ENCODE measurements around the gene SLC35D2.

The SLC35D2 gene

DNA sequence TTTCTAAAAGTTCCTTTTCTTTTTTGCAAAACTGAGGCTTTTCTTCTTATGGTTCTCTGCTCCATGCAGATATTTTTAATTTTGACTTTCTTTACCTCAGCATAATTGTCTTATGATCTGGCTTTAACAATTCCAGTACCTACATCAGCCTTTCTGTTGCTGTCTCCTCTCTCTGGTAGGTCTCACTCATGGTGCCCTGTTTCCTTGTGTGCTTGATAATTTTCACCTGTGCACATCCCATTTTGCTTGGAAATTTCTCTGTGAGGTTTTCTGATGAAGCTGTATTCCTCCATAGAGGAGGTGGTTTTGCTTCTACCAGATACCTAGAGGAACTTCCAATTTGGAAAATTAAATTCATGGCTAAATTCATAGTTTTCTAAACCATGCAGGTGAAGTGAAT lies 79.3 kb downstream of the SLC35D2 start:
- no peak for DNase-seq

DNA sequence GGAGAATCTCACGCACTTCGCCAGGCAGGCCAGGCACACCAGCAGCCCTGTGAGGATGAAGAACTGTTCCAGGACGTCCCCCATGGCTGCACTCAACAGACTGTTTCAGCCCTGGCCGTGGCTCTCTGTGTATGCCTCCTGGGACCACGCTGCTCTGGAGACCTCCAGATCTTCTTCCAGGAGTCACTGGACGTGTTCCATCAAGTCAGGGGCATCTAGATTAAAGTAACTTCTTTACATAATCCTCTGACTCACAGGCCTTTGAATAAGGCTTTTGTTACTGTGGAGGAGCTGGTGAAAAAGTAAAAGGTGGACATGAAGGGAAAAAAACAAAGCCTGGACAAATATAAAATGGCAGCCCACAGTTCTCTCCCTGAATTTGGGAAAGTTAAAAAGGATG lies 81.5 kb downstream of the SLC35D2 start, which contains the start of gene HSD17B3:
Gene HSD17B3 (minus strand): TSS at position 156 of the 400 bp plus-strand sequence. CDS start 72 bp downstream, at position 84.
- no peak for DNase-seq

DNA sequence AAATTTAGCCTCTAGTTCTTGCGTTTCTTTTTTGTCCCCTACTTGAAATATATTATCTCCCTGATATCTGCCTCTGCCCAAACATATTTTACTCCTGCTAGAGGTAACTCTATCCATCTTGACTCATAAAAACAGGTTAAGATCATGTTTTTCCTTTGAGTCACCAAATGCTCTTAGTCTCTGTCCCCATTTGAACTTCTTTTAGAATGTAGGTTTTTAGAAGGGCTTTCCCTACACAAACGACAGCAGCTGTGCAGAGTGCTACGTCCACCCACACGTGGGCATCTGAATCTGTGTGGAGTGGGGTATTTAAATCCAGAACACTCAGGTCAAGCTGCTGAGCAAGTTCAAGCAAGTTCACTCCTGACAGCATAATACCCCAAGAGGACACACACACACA lies 83.7 kb downstream of the SLC35D2 start:
- no peak for DNase-seq

DNA sequence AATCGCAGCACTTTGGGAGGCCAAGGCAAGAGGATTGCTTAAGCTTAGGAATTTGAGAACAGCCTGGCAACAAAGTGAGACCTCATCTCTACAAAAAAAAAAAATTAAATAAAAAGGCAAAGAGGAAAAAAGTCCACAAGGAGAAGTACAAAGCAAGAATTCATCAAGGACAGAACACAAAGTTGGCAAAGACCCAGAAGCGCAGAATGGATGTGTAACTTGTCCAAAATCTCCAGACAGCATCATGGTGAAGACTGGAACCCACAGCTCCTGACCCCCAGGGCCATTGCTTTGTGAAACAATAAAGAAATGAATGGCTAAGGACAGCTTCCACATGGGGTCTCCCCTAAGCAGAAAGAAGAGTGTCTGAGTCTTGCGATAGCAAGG lies 89.4 kb downstream of the SLC35D2 start:
- DNase-seq: no peak

DNA sequence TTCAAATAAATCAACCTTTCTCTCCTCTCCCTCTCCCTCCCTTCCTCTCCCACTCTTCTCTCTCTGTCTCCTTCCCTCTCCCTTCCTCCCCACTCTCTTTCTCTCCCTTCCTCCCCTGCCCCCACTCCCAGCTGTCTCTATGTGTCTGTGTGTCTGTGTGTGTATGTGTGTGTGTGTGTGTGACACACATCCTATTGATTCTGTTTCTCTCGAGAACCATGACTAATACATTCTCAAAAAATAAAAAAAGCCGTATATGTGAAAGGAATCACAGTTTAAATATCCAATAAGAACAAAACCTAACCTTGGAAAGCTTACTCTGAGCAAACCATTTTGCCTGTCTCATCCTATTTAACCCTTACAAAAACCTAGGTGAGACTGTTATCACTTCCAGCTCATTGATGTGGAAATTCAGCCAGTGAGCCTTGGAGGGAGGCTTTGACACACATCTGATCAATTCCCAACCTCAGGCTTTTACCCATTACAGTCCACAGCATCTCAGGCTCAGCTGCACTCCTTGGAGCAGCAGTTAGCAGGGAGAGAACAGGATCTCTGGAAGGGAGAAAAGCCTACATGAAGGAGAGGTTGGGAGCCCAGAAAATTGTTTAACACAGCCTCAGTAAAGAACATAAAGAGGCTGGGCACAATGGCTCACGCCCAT lies 89.9 kb downstream of the SLC35D2 start:
- no peak for DNase-seq

DNA sequence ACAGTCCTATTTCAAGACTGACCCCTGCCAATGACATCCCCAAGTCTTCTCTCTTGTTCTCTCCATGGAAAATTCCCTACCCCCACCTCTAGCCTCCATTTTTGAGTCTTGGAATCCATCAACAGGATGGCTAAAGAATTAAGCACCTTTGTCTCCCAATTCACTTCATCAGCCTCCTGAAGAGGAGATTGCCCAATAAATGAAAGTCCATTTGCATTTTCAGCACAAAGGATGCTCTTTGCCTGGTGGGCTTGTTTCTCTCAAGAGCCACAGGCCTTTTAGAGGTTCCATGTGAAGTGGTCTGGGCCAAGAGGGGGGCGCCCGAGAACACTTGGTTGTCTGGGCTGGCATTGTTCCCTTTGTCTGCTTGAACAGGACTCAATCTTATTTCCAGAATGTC lies 94.1 kb downstream of the SLC35D2 start:
- no peak for DNase-seq

DNA sequence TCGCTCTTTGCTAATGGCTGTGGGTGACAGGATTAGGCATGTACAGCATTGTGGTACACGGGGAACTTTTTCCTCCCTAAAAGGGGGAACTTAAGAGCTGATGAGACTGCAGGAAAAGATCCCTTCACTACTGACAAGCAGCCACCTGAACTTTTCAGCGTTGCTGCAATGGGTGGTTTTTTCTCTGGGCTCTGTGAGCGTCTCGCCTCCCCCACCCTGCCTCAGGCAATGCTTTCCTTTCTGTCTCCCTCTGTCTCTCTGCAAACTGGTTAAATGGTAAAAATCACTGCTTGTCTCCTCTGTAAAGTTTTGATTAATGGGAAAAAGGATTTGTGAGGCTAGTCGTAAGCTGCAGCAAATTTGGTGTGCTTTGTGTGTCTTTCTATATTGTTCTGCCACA lies 101.9 kb downstream of the SLC35D2 start:
- DNase-seq: no peak

DNA sequence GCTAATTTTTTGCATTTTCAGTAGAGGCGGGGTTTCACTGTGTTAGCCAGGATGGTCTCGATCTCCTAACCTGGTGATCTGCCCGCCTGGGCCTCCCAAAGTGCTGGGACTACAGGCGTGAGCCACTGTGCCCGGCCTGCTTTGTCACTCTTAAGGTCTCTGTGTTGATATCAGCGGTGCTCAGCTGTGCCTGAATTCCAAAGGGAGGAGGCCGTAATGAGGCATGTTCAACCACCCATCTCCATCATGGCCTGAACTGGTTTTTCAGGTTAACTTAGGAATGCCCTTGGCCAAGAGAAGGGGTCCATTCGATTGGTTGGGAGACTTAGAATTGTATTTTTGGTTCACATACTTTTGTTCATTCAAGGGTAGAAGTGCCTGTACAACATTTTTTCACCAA lies 103.6 kb downstream of the SLC35D2 start:
- DNase-seq: no peak

DNA sequence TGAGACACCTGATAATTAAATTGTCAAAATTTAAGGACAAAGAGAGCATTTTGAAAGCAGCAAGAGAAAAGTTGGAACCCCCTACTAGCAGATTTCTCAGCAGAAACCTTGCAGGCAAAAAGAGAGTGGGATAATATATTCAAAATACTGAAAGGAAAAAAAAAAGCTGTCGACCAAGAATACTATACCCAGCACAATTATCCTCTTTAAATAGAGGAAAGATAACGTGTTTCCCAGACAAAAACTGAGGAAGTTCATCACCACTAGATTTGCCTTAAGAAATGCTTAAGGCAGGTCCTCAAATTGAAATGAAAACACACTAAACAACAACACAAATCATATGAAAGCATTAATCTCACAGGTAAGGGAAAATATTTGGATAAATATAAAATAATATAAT lies 108.6 kb downstream of the SLC35D2 start:
- DNase-seq: no peak
